ENCODE data around the gene PIMREG.

Gene PIMREG

DNA sequence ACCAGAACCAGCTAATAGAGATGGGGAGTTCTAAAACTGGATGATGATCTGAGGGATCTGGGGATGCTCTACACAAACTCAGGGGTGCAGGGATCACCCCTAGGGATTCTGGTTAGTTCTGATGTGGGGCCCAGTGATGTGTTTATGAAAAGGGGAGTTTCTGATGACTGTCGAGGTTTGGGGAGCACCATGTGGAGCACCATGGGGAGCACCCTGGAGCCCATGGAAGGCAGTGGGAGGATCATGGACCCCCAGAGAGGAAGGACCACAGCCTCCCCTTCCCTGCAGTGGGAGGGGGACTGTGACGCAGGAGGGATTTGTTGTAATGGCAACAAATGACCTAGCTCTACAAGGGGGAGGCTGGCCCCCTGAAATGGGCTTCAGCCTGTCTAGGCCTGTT lies 18.4 kb downstream of the PIMREG start:
- no peak for DNase-seq

DNA sequence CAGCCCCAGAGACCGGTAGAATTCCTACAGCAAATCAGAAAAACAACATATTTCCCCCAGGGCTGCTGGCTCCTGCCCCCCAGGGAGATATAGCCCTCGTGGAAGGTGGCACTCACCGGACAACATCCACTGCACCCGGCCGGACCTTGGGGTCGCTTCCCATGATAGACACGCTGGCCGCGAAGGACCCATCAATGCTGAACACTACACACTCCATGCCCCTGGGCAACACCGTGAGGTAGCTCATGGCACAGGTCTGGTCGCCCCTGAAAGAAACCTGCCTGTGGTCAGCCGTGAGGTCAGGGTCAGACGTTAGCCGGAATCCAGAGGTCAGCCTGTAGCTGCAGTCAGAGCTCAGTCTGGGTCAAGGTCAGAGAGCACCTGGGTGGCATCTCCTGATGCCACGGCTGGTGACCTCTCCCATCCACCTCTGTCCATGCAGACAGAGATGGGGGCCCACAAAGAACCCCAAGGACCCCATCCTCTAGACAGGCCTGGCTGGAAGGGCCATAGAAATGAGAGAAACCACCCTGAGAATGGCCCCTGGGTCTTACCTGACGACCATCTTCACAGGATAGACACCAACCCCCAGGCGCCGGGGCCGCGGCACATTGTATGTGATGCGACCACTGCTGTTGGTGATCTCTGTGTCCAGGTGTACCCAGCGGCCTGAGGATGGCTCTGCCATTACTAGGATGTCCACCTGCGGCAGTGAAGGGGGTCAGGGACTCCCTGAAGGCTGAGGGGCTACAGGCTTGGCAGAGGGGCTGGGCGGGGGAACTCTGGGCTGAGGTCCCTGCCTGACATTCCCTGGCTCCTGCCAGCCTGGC lies 19.6 kb downstream of the PIMREG start:
- no peak for DNase-seq

DNA sequence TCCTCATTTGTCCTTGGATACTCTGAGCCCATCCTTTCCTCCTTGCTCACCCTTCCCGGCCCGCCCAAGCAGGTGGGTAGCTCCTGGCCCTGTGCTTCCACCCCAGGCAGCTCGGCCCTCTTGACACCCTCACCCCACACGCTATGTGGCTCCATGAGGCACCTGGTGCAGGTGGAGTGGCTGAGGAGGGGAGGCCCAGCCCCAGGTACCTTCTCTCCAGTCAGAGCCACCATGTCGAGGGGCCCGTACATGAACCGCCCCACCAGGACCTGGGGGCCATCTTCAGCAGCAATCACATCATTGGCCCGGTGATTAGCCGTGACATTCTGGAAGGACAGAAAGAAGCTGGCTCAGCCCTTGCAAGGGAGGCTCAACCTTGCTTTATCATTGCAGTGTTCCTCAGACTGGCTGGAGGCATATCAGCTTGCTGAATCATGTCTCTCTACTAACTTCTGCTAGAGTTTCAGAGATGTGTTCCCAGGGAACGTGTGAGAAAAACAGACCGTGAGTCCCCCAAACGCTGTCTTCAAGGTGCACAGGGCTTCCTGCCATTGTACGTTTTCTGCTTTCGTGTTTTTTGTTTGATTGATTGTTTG lies 20.3 kb downstream of the PIMREG start:
- DNase-seq, result no peak

- no peak for DNase-seq
These were observed 21.1 kb downstream of the PIMREG start for GRCh38 chr17:6465206-6466003.

DNA sequence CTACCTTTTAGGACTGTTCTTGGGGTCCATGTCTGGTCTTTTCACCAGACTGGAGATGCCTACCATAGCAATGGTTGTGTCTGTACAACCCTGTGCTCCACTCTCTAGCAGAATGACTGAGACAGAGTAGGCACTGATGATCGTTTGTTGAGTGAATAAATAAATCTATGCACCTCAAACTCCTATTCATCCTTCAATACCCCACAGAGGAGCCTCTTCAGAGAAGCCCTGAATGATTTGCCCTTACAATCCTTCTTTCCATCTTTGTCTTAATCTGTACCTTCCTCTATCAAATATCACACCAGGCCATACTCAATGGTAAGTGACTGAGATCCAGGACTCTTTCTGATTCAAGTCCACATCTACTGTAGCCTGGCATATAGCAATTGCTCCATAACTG lies 23.3 kb downstream of the PIMREG start:
- no peak for DNase-seq

DNA sequence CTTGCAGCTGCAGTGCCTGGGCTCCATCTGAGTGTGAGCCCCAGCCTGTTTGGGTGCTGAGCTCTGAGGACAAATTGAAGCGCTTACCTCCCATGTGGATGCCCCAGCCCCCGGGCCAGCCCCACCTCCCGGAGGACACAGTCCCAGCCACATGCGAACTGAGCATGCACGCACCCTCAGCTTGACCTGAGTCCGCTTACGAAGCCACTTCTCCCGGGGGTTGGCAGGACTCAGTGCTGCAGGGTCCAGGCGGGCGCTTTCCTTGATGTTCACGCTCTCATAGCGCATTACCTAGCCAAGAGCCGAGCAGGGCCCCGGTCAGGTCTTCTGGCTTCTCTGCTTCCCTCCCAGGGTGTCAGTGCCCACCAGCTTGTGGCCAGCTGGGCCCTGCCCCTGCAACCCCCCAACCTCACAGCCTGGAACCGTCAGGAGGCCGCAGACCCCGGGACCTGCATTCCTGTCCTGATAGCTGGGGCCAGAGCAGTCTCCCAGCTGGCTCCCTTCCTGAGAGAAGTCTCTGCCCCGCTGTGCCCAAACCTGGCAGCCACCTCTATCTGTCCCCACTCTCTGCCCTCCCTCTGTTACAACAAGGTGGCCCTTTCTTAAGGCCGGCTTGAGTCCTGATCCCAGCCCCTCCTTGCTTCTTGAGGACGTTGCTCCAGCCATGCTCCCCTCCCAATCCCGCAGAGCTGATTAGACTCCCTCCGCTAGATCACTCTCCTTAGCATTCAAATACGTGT lies 24.0 kb downstream of the PIMREG start:
- DNase-seq, result no peak

- DNase-seq, result no peak
These were observed 26.0 kb downstream of the PIMREG start for GRCh38 chr17:6470146-6470718.

DNA sequence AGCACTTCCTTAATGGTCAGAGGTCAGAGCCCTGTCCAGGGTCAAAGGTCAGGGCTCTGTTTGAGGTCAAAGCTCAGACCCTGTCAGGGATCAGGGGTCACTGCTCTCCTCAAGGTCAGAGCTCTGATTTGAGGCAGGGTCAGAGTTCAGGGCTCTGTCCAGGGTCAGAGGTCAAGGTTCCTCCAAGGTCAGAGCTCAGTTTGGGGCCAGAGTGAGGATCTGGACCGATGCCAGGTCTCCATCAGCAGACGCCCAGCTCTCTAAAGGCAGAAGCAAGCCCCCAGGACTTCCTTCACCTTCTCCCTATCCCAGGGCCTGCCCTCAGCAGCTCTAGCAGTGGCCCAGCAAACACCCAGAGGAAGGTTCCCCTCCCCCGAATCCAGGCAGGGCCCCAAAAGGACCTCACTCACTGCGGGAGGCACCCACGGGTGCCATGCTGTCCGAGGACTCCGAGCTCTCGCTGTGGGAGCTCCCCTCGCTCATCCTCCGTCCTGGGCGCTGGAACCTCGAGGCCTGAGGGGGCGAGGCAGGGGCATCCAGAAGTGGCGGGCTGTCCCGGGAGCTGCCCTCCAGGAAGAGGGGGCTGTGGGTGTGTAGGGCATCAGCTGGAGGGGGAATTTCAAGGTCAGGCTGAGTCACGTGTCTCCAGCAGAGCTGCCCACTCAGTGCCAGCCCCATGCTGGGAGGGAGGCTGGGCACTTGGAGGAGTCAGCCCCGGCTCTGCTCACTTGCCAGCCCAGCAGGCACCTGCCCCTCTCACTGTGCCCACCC lies 26.7 kb downstream of the PIMREG start:
- no peak for DNase-seq

GRCh38 chr17:6471531-6472465 lies 27.5 kb downstream of the PIMREG start:
- no peak for DNase-seq

DNA sequence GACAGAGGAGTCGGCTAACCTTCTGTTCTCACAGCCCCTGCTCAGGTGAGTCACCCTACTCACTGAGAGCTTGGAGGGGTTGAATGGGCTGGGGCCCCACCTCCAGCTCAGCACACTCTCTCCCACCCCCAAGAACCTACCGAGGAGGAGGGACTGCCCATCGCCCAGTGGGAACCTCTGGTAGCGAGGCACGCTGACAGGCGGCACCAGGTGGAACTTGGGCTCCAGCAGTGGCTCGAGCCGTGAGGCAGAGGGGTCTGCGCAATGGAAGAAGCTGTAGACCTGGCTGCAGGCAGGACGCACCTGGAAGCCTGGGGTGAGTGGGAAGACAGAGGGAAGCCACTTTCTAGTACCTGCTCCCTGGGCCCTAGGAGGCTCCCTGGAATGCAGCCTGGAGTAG lies 28.3 kb downstream of the PIMREG start:
- DNase-seq, result no peak

- peak; percentile 14 to 32 for DNase-seq
These were observed 29.0 kb downstream of the PIMREG start for GRCh38 chr17:6473128-6473767.

- DNase-seq, result no peak
These were observed 30.1 kb downstream of the PIMREG start for GRCh38 chr17:6474376-6474775.

GRCh38 chr17:6474906-6475305 lies 30.7 kb downstream of the PIMREG start:
- no peak for DNase-seq

DNA sequence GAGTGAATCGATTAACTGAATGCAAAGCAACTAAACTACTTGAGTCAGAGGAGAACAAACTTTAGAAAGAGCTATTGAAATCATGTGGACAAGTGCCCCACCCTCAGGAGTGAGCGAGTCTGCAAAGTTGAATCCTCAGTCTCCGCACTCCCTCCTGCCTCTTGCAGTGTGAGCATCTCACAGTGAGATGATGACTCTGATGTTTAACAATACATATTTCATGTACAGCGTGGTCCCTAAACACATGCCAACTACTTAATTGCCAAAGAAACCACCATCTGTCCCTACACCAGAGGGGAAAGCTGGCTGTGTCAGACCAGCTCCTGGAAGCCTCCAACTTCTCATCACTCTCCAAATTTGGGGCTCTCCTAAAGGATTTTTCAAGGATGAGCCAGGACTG lies 31.2 kb downstream of the PIMREG start:
- DNase-seq, result no peak

- no peak for DNase-seq
These were observed 32.0 kb downstream of the PIMREG start for GRCh38 chr17:6476076-6476809.

GRCh38 chr17:6476810-6477179 lies 32.5 kb downstream of the PIMREG start:
- no peak for DNase-seq

- DNase-seq, result no peak
These were observed 33.7 kb downstream of the PIMREG start for GRCh38 chr17:6477831-6478383.

- DNase-seq, result no peak
These were observed 34.2 kb downstream of the PIMREG start for GRCh38 chr17:6478486-6478885.

- DNase-seq, result no peak
These were observed 35.5 kb downstream of the PIMREG start for GRCh38 chr17:6479622-6480302.

Data from NCI-H1930 (cell line).